SH-SY5Y (cell line): ENCODE measurements around the gene TRIM62.

Experiments
- GATA2 ChIP-seq: IDR thresholded peaks from 2 replicates; pipeline ENCODE4 v1.6.1; 2011; ENCODE audit warnings: mild to moderate bottlenecking, low read depth, low read length
- GATA3 ChIP-seq: IDR thresholded peaks from 2 replicates; pipeline ENCODE4 v1.6.1; 2011; ENCODE audit warnings: low read depth, mild to moderate bottlenecking, low read length, moderate library complexity

The TRIM62 gene

GRCh38 chr1:33188572-33189275 is 6.9 kb upstream of the TRIM62 start:
- TF ChIP-seq GATA3 (no peak), GATA2 (no peak)

DNA sequence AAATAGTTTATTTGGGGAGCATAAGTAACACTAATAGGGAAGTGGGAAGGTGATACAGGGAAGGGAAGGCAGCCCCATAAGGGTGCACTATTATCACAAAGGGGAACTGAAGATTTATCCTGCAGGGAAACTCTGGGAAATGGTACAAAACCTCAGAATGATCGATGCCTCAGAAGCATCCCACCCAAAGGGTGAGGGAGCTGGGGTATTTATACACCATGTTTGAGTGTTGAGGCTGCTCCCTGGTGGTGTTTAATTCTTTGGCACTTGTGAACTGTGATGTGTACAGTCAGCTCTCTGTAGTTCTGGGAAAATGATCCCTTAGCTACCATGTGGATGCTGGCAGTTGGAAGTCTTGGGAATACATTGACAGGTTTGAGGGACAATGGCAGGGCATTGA is 5.1 kb upstream of the TRIM62 start:
- no peak for TF ChIP-seq GATA2
- no peak for TF ChIP-seq GATA3

DNA sequence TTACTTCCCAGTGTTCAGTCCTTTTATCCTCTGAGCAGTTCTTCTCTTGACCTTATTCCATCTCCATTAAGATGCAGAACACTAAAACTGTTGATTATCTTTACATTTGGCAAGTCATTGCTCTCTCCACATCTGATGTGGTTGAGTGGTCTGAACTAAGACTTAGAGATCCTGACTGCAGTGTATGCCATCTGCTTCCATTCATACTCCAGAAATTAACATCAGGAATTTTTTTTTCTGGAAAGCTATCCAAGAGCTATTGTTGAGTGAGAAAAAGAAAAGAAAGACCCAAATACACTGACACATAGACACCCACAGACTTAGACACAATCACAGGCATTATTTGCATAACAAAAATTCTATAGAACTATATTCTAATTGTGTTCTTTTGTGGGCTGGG is 3.7 kb upstream of the TRIM62 start:
- TF ChIP-seq GATA2 (no peak), GATA3 (no peak)

GRCh38 chr1:33183306-33183705 is 1.5 kb upstream of the TRIM62 start:
- TF ChIP-seq GATA3 (no peak), GATA2 (no peak)

GRCh38 chr1:33182896-33183295 is 1.1 kb upstream of the TRIM62 start:
- TF ChIP-seq GATA2 = no peak
- TF ChIP-seq GATA3 = no peak

DNA sequence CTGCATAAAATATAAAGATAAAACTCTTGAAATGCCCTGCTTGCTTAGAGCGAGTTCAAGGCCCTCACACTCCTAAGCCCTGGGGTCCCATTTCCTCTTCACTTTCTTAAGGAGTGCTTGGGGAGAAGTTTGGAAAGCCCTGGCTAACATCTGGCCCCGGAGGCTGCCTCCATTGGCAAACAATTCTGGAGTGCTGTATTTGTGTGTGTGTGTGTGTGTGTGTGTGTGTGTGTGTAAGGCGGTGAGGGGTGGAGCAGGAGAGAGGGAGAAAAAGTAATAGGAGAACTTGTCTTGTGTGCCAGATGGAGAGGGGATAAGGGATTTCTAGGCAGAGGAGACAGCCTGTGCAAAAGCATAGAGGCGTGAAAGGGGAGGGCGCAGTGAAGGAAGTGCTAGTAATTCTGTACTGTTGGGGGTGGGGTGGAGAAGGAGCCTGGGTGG is 578 bp upstream of the TRIM62 start:
- no peak for TF ChIP-seq GATA2
- TF ChIP-seq GATA3 = no peak

- no peak for TF ChIP-seq GATA3
- no peak for TF ChIP-seq GATA2
Measured at GRCh38 chr1:33180911-33181890, 642 bp downstream of the TRIM62 start.

- TF ChIP-seq GATA3 = no peak
- TF ChIP-seq GATA2 = no peak
Measured at GRCh38 chr1:33180226-33180910, 1.5 kb downstream of the TRIM62 start.

DNA sequence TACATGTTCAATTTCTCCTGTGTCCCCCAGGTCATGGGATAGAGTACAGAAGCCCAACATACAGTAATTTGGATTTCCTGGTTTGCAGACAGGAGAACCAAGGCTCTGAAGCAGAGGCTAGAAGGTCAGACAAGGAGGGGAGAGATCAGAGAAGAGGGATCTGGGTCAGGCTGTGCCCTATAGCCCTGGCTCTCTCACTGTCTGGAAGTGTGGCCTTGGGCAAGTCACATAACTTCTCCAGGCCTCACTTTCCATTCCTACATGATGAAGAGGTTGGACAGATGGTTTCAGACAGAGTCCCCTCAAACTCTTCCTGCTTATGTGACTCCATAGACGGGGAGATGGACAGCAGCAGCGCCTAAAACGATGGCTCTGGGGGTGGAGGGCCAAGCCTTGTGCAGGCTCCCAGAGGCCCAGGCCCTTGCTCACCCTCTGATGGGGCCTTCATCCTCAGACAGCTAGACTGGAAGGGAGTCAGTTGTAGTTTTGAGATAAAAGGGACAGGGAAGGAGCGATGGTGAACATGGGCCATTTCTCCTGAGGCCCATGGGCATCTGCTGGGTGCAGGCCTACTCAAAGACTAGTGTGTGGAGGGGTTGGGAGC is 2.9 kb downstream of the TRIM62 start:
- TF ChIP-seq GATA2 (no peak), GATA3 (no peak)

DNA sequence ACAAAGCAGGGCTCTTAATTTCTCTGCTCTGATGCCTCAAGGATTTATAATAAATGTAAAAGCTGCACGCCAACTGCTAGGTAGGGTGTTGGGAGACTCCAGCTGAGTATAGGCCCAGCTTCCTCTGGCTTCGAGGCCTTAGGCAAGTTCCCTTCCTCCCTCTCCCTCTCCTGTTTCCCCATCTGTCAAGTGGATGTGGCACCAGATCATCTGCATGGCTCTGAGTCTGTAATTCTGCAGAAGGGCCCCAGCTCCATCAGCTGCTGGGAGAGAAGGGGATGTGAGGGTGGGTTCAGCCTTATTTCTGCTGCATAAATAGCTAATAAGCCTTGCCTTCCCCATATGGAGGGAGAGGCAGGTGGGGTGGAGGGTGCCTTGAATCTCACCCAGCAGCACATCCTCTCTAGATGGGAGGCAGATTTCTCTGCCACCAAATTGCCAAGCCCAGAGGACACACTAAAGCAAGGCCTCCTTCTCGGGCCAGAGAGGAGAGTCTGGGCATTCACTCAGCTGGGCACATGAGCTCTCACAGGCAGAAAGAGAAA is 3.8 kb downstream of the TRIM62 start:
- TF ChIP-seq GATA3 = no peak
- no peak for TF ChIP-seq GATA2

- TF ChIP-seq GATA2 = no peak
- no peak for TF ChIP-seq GATA3
Measured at GRCh38 chr1:33176887-33177286, 5.0 kb downstream of the TRIM62 start.

DNA sequence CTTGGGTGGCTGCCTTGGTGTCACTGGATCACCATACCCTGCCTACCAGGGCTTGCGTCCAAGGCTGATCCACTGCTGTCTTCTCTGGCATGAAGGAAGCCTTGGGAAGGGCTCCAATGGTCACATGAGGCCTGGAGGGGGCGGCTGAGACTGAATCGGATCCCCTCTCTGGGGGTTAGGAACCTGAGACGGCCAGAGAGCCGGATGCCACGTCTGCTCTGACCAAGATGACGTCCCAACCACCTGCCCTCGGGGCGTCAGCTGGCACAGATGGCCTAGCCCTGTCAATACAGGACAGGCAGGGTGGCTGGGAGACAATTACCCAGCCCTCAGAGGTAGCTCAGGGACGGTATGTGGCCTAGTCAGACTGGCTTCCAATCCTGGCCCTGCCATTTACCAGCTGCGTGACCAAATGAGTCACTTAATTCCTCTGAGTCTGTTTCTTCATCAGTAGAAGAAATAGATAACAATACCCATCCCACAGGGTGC is 5.4 kb downstream of the TRIM62 start:
- TF ChIP-seq GATA3 = no peak
- no peak for TF ChIP-seq GATA2

DNA sequence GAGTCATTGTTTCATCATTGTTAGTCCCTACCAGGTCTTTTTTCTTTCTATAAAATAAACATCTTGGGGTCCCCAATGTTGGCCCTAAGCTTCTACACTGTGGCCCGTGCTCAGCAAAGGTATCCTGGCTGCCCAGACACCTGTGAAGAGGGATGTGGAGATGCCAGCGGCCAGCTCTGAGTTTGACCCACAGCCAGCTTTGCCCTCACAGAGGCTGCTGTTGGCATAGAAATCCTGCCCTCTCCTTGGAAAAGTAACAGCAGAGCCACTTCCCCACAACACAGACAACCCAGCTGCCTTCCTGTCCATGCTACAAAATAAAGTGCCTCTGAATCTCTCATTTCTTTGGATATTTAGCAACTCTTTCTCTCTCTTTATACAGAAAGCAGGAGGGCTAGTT is 6.0 kb downstream of the TRIM62 start:
- TF ChIP-seq GATA2 = no peak
- TF ChIP-seq GATA3 = no peak
